GM18511 (cell line): ENCODE data around the gene PRG3.

Experiments
- ATAC-seq: cut with Tn5 transposase; IDR thresholded peaks from one replicate; pipeline ENCODE4 v1.9.1; 2021; ENCODE audit warnings: mild to moderate bottlenecking, moderate library complexity; ENCODE audit not compliant: unreplicated experiment

The PRG3 gene

DNA sequence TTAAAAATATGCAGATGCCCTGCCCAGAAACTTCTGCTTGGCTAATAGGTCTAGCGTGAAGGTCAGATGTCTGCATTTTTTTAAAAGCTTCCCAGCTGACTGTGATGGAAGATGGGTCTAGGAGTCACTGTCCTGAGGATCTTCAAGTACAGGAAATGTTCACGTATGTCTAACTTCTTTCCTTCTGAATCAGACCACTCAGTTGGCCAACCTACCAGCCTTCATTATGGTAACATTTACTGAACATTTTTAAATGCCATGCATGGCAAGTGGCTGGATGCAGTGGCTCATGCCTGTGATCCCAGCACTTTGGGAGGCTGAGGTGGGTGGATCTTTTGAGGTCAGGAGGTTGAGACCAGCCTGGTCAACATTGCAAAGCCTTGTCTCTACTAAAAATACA lies 10.6 kb upstream of the PRG3 start:
- ATAC-seq, result no peak

GRCh38 chr11:57391111-57391510 lies 10.2 kb upstream of the PRG3 start:
- no peak for ATAC-seq

GRCh38 chr11:57390535-57390934 lies 9.6 kb upstream of the PRG3 start, which contains the start of gene PRG2:
PRG2 (minus strand) TSS chr11:57390650; CDS start chr11:57389944, 706 bp downstream.
- no peak for ATAC-seq

DNA sequence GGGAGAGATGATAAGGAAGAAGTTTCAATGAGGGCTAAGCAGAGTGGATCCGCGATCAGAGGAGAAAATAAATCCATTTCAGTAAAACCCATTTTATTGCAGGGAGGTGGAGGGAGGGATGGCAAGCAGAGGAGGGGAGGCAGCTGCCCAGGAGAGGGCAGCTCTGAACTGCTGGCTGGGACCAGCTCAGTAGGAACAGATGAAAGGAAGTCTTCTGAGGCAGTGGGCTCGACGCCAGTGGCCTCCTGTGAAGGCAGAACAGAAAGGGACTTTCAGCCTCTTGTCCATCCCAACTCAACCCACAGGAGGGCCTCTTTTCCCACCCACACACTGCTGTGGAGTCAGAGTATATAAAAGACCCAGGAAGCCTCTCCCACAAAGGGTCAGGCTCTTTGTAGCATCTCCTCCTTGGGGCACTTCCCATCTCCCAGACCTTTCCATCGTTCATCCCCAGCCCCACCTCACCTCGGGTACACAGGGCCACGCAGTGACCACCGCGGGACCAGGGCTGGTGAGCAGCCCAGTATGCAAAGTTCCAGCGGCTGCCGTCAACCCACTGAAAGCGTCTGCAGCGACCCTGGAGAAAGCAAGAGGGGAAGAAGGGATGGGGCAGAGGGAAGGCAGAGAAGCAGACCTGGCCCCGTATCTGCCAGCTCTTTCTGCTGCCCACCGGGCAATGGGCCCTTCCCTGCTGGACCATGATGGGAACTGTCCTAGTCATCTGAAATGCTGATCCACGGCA lies 6.5 kb upstream of the PRG3 start:
- ATAC-seq, result no peak

DNA sequence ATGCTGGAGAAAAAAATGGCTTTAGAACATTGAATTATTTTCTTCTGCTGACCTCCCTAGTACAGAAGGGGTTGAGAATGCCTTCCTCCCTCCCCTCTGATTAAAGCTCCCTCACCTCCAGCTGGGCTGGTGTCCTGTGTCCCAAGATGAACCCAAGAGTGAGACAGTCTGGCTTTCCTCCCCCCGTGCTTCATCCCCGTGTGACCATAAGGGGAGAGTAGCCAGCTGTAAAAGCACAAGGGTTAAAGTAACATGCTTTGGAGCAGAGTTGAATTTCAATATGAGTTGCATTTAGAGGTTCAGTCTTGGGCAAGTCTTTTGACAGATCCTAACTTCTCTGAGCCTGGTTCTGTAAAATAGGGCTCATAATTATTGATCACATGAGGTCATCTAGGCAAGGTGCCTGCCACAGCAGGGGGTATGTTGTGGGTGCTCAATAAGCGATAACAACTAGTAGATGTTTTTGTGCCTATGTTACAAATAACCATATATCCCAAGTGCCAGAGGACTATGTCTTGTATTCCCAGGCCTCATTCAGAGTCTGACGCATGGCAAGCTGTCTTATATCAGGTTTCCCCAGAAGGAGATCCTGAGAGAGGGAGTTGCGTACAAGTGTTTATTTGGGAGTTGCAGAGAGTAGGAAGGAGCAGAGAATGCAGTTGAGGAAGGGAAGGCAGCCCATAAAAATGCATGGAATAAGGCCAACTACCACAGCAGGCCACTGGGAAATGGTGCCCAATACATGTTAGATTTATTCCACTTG lies 5.4 kb upstream of the PRG3 start:
- no peak for ATAC-seq

DNA sequence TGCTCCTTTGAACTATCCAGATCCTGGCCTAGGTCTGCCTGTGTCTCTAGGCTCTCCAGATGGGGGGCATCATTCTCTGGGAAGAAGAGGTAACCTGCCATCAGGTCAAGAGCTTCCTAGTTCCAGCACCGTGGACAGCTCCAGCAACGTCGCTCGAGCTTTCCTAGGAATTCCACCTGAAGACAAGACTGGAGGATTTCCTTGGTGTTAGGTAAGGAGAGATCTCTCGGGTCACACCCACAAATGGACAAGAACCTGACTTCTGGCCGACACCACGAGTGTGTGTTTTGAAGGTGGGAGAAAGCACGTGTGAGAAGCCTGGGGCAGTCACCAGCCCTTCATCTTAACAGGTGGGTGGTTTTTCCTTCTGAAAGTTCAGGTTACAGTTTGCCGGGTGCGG lies 1.2 kb downstream of the PRG3 start:
- no peak for ATAC-seq

GRCh38 chr11:57378186-57378585 lies 2.8 kb downstream of the PRG3 start:
- no peak for ATAC-seq

DNA sequence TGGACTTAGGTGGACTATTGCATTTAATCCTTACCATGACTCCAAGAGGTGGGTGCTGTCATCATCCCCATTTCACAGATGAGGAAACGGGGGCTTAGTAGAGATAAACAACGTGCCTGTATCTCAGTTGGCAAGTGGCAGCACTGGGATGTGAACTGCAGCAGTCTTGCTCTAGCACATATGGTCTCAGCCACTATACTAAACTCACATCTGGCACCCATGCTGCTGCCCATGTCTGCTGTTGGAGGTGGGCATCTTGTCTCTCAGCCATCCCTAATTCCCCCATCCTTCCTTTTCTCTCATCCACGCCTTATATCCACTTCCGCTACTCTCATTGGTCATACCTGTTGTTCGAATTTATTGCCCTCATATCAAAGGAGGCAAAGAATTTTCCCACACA lies 3.8 kb downstream of the PRG3 start:
- no peak for ATAC-seq

DNA sequence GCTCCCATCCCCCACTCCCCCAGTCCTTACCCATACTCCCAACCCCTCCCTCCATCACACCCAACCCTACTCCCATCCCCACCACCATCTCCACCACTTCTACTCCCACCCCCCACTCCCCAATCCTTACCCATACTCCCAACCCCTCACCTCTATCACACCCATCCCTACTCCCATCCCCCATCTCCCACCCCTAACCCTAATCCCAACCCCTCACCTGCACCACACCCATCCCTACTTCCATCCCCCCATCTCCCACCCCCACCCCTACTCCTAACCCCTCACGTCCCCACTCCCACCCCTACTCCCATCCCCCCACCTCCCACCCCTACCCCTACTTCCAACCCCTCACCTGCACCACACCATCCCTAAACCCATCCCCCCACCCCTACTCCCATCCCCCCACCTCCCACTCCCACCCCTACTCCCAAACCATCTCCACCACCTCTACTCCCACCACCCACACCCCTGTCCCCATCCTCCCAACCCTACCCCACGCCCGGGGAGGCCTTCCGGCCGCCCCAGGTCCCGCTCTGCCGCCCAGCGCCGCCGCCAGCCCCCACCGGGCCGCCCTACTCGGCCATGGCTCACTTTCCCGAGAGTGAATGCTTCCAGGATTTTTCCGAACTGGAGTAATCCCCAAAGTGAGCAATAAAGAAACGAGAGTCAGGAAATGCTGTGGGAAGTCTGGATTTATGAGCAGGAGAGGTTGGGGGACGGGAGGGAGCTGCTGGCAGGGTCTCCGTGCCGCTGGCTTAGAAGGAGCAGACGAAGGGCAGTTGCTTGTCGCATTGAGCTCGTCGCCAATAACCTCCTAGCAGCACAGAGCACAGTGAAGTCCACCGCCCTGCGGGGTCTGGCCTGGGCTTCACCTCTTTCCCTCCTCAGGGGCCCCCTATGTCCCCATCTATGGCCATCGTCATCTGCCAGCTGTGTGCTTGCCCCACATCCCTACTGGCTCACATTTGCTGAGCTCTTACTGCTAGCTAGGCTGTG lies 4.6 kb downstream of the PRG3 start:
- ATAC-seq, result no peak

GRCh38 chr11:57375490-57375889 lies 5.5 kb downstream of the PRG3 start:
- ATAC-seq, result no peak

GRCh38 chr11:57374966-57375365 lies 6.0 kb downstream of the PRG3 start:
- no peak for ATAC-seq

DNA sequence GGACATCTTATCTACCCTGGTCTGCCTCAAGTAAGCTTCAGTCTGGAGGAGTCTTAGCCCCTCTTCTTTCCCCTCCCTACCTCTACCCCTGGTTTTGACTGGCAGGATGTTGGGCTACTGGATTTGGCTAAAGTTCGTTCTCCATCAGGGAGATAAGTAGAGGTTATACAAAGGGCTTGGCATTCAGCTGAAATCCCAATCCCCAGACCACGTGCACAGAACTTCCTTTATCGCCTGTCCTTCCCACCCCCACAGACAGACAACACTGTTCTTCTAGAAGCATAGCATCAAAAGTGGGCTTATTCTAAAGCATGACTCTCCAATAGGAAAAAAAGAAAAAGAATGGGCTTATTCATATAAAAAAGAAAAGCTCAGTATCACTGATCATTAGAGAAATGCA lies 7.8 kb downstream of the PRG3 start:
- no peak for ATAC-seq

GRCh38 chr11:57370941-57371340 lies 10.0 kb downstream of the PRG3 start:
- ATAC-seq, result no peak

DNA sequence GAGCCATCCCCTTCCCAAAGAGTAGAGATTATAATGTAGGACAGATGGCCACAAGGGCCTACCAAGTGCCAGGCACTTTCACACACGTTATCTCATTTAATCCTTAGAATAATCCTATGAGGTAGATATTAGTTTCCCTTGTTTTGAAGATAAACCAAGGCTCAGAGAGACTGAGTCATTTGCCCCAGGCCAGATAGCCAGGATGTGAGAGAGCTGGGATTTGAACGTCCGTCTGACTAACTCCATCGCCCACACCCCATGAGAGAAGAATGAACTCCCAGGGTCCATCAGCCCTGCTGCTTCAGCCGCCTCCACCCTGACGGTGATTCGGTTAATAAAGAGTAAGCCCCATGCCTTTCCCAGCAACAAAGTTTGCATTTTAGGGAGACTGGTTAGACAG lies 10.7 kb downstream of the PRG3 start:
- no peak for ATAC-seq

DNA sequence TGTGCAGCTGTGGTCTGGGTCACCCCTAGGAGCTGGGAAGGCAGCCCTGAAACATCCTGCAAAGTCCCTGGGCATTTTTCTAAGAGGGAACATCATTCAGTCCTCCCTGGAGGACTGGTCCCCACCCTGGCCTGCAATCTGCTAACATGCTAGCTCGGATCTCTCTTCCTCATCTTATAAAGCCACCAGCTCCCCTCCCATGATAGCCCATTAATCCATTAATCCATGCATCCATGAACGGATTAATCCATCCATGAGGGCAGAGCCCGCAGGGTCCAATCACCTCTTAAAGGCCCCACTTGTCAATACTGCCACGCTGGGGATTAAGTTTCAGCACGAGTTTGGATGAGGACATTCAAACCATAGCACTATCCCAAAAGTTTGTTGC lies 12.1 kb downstream of the PRG3 start:
- no peak for ATAC-seq

- no peak for ATAC-seq
Measured at GRCh38 chr11:57368106-57368844, 12.7 kb downstream of the PRG3 start.

DNA sequence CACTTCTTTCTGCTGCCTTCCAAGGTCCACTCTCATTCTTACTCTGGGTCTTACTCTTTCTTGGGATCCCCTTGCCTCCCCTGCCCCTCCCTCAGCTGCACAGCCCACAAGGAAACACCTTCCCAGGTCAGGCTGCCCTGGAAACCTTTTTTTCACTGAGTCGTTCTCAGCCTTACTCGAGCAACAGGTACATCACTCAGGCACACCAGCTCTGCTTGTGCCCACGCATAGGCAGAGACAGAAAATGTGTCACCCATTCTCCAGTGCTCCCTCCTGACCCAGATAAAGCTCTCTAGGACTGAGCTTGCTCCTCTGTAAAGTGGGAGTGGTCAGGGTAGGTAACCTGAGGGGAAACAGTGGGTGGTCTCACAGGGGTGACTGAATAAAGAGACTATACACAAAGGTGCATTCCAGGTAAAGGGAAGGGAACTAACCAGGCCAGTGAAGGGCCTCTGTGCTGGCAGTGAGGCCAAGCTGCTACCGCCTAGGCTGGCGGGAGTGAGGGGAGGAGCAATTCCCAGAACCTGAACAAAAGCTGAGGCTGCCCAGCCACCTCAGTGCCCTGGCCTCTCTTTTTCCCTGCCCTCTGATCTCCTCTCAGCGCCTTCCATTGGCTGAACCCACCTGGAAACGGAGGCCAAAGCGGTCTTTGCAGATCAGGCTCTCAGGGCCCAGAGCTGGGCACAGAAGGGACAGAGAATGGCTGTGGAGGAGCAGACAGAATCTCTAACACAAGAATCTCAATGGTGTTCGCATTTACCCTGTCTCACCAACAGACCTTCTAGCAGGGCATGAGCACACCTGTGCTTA lies 15.9 kb downstream of the PRG3 start:
- ATAC-seq, result no peak

GRCh38 chr11:57363131-57364080 lies 17.5 kb downstream of the PRG3 start:
- no peak for ATAC-seq

- no peak for ATAC-seq
Measured at GRCh38 chr11:57361926-57362325, 19.0 kb downstream of the PRG3 start.
